ENCODE results near the gene NKTR.

The NKTR gene

DNA sequence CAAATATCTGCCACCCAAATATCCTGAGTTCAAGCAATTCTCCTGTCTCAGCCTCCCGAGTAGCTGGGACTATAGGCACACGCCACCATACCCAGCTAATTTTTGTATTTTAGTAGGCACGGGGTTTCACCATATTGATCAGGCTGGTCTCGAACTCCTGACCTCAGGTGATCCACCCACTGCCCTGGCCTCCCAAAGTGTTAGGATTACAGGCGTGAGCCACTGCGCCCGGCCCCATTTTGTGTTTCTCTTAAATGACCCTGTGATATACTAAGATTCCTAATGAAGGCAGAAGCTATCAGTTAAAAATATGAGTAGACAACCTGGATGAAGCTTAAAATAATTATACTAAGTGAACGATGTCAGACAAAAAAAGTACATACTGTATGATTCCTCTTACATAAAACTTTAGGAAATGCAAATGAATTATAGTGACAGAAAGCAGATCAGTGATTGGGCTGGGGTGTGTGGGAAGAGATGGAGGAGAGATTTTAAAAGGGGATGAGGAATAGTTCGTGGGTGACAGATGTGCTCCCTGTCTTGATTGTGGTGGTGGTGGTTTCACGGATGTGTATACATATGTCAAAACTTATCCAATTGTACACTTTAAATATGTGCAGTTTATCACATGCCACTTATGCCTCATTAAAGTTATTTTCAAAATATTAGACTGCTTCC lies 81.0 kb downstream of the NKTR start:
- no peak for TF ChIP-seq POLR2A (IDR thresholded peaks at IDR 0.05; ENCODE audit: low read length)
- TF ChIP-seq GATA1 (IDR thresholded peaks at IDR 0.05; ENCODE audit: low read depth, low read length): no peak
- no peak for DNase-seq

DNA sequence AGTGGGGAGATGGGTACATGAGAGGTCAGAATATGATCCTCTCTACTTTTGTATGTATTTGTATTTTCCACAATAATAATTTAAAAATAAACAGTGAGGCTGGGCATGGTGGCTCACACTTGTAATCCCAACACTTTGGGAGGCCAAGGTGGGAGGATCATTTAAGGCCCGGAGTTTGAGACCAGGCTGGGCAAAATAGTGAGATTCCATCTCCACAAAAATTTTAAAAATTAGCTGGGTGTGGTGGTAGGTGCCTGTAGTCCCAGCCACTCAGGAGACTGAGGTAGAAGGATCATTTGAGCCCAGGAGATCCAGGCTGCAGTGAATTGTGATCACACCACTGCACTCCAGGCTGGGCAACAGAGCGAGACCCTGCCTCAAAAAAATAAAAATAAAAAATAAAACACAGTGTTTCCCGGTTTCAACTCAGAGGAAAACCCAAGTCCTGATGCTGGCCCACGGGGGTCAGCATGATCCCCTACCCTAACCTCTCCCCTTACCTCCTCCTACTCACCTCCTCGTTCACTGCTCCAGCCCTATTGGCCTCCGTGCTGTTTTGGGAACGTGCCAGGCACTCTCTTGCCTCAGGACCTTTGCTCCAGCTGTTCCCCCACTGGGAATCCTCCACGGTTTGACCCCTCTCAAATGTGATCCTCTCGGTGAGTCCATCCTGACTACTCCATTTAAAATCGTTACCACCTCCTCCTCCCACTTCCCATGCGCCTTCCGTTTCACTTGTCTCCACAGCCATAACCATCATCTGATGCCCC lies 82.0 kb downstream of the NKTR start:
- DNase-seq: no peak
- TF ChIP-seq POLR2A (IDR thresholded peaks at IDR 0.05; ENCODE audit: low read length) (no peak), GATA1 (IDR thresholded peaks at IDR 0.05; ENCODE audit: low read depth, low read length) (no peak)

DNA sequence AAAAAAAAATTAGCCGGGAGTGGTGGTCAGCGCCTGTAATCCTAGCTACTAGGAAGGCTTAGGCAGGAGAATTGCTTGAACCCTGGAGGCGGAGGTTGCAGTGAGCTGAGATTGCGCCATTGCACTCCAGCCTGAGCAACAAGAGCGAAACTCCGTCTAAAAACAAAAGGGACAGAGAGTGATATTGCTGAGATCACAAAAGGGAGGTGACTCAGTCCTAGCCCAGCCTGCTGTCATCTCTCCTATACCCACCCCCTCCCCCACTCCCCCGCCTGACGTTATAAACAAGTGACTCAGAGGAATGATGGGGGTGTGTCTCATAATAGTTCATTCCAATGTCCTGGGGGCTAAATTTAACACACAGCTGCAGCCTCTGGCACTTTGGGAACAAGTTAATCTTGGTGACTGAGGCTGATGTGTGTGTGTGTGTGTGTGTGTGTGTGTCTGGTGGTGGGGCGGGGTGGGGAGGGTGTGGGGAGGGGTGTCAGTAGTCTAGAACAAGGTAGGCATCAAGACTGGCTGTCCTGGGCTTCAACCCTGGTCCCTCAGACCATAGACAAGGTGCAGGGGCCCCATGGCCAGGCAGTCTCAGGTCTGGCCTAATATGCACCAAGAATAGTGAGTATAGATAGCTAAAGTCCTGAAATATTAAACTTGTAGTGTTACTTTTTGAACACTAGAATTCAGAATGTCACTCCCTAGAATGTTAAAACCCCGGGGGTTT lies 83.6 kb downstream of the NKTR start:
- DNase-seq: peak in 1 of 2 experiments; percentile 17
- TF ChIP-seq POLR2A (IDR thresholded peaks at IDR 0.05; ENCODE audit: low read length): no peak

DNA sequence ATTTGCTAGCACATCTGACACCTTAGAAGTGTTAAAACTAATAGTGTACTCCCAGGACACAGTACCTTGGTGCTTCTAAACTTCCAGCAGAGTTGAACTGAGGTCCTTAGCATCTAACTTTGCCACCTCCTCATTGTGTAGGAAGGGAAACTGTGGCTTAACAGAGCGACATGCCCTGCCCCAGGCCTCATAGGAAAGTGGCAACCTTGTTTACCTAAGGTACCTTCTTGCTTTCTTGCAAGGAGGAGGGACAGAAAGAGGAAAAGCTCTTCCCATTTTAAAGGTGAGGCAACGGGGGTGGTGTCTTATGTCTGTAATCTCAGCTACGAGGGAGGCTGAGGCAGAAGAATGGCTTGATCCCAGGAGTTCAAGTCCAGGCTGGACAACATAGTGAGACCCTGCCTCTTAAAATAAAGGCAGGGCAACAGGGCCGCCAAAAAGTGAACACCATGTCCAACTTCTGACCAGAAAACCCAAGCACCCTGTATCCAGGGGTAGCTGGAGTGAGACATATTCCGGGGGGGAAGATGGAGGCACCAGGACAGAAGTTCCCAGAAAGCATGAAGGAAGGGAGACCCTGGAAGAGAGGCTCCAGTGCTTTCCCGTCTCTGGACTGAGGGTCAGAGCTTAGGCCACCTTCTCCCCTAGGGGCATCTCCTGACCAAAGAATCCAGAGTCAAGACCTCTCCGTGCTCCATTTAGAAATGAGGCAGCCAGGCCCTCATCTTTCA lies 84.3 kb downstream of the NKTR start:
- no peak for TF ChIP-seq POLR2A (IDR thresholded peaks at IDR 0.05; ENCODE audit: low read length)
- no peak for TF ChIP-seq GATA1 (IDR thresholded peaks at IDR 0.05; ENCODE audit: low read depth, low read length)

DNA sequence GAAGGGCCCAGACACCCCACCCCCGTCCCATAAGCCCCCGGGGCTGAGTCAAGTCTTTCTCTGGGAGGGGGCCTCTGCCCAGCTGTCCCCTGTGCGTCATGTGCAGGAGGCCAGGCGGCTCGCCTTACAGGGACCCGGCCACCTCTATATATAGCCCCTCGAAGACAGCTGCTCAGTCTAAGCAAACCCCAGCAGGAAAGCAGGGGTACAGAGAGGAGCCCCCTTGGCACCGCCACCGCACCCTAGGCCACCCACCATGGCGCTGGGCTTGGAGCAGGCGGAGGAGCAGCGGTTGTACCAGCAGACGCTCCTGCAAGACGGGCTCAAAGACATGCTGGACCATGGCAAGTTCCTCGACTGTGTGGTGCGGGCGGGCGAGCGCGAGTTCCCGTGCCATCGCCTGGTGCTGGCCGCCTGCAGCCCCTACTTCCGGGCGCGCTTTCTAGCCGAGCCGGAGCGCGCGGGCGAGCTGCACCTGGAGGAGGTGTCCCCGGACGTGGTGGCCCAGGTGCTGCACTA lies 84.9 kb downstream of the NKTR start, which contains the start of gene KLHL40:
KLHL40 (plus strand) TSS at position 175 of the 519 bp plus-strand sequence; CDS start at position 257, 82 bp downstream.
- TF ChIP-seq POLR2A (IDR thresholded peaks at IDR 0.05; ENCODE audit: low read length) (no peak), GATA1 (IDR thresholded peaks at IDR 0.05; ENCODE audit: low read depth, low read length) (no peak)
- no peak for DNase-seq

More for the DNA sequence above, 84.3 kb downstream of the NKTR start:
- DNase-seq: no peak

DNA sequence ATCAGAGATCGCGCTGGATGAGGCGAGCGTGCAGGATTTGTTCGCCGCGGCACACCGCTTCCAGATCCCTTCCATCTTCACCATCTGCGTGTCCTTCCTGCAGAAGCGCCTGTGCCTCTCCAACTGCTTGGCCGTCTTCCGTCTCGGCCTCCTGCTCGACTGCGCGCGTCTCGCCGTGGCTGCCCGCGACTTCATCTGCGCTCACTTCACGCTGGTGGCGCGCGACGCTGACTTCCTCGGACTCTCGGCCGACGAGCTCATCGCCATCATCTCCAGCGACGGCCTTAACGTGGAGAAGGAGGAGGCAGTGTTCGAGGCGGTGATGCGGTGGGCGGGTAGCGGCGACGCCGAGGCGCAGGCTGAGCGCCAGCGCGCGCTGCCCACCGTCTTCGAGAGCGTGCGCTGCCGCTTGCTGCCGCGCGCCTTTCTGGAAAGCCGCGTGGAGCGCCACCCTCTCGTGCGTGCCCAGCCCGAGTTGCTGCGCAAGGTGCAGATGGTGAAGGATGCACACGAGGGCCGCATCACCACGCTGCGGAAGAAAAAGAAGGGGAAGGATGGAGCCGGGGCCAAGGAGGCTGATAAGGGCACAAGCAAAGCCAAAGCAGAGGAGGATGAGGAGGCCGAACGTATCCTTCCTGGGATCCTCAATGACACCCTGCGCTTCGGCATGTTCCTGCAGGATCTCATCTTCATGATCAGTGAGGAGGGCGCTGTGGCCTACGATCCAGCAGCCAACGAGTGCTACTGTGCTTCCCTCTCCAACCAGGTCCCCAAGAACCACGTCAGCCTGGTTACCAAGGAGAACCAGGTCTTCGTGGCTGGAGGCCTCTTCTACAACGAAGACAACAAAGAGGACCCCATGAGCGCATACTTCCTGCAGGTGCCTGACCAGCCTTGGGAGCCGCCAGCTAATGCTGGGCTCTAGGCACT lies 85.7 kb downstream of the NKTR start:
- TF ChIP-seq GATA1 (IDR thresholded peaks at IDR 0.05; ENCODE audit: low read depth, low read length): no peak
- DNase-seq: no peak

DNA sequence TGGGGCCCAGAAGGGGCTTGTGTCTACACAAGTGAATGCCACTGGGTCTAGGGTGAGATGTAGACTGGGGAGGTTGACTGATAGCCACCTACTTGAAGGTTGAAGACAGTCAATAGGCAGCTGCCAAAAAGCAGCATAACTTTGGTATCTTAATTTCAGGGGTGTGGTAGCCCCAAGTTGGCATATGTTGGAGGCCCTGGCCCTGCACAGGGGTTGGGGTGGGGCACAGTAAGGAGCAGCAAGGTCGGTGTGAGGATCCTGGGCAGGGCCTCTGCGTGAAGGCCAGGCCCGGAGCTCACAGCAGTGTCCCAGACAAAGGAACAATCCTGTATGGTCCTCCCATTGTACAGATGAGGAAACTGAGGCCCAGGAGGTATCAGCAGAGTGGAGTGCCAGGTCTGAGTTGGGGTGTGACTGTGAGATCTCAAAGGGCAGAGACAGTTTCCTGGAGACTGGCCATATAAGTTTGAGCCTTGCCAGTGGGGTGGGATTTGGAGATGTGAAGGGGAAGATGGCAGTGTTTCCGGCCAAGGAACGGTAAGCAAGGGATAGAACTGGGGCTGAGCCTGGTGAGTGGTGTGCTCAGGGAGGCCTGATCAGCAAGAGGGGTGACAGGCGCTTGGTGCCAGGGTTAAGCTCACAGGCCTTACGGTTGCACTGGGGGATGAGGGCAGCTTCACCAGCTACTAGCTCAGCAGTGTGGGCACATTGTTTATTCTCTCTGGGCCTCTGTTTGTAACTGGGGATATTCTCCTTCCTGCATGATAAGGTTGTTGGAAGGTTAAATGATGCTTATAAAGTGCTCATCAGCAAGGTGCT lies 86.6 kb downstream of the NKTR start:
- DNase-seq: no peak
- TF ChIP-seq GATA1 (IDR thresholded peaks at IDR 0.05; ENCODE audit: low read depth, low read length) (no peak), POLR2A (IDR thresholded peaks at IDR 0.05; ENCODE audit: low read length) (no peak)

DNA sequence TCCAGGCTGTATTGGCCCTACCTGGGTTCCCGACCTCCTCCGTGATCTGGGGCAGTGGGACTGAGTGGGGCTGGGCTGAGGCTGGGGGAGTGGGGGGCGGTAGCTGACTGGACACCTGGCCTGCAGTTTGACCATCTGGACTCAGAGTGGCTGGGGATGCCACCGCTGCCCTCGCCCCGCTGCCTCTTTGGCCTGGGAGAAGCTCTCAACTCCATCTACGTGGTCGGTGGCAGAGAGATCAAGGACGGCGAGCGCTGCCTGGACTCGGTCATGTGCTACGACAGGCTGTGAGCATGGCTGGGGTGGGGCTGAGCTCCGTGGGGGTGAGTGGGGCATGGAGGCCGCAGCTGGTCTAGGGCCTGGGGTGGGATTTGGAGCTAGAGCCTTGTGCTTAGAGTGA lies 87.5 kb downstream of the NKTR start:
- no peak for TF ChIP-seq GATA1 (IDR thresholded peaks at IDR 0.05; ENCODE audit: low read depth, low read length)
- TF ChIP-seq POLR2A (IDR thresholded peaks at IDR 0.05; ENCODE audit: low read length): no peak
- DNase-seq: no peak

DNA sequence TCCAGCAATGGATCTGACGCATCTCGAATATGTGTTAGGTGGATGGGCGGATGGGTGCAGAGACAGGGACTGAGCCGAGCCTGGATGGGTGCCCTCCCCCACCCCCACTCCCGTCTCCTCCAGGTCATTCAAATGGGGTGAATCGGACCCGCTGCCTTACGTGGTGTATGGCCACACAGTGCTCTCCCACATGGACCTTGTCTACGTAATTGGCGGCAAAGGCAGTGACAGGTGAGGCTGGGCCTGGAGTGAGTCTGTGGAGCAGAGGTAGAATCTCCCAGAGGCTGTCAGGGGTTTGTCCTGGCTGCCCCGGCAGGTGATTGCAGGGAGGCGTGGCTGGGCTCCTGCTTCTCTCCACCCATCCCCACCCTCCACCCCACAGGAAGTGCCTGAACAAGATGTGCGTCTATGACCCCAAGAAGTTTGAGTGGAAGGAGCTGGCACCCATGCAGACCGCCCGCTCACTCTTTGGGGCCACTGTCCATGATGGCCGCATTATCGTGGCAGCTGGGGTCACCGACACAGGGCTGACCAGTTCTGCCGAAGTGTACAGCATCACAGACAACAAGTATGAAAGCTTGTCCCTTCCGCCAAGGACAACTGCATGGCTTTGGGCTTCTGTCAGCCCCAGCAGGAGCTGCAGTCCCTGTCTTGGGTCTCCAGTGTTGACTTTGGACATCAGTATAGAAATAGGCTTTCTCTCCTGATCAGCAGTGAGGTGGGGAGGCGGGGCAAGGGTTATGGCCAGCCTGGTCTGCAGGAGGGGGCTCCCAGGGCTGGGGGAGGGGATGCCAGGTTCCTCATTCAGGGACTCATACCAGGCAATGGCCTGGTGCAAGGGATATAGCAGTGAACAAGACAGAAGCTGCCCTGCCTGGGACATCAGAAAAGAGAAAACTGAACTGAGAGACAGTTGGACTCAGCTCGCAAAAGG lies 88.3 kb downstream of the NKTR start:
- DNase-seq: no peak
- TF ChIP-seq POLR2A (IDR thresholded peaks at IDR 0.05; ENCODE audit: low read length) (no peak), GATA1 (IDR thresholded peaks at IDR 0.05; ENCODE audit: low read depth, low read length) (no peak)

DNA sequence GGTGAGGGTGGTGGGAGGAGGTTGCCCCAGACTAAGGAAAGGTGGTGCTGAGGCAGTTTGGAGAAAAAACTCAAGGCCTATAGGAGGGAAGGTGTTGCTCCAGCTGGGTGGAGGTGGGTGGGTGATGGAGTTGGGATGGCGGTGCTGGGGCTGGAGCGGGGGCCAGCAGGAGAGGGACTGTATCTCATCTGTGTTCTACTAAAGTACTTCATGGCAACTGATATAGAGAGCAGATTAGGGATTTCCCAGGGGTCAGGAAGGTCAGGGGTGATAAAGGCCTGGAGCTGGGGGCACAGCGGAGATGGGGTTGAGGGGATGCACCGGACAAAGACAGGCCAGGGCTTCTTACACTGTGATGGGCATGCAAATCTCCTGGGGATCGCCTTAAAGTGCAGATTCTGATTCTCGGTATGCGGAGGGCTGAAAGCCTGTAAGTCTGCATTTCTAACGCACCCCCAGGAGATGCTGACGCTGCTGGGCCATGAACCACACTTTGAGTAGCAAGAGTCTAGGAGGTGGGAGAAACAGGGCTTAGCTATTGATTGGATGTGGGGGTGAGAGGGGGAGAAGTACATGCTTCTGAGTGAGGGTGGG lies 89.0 kb downstream of the NKTR start:
- DNase-seq: no peak
- TF ChIP-seq GATA1 (IDR thresholded peaks at IDR 0.05; ENCODE audit: low read depth, low read length) (no peak), POLR2A (IDR thresholded peaks at IDR 0.05; ENCODE audit: low read length) (no peak)

DNA sequence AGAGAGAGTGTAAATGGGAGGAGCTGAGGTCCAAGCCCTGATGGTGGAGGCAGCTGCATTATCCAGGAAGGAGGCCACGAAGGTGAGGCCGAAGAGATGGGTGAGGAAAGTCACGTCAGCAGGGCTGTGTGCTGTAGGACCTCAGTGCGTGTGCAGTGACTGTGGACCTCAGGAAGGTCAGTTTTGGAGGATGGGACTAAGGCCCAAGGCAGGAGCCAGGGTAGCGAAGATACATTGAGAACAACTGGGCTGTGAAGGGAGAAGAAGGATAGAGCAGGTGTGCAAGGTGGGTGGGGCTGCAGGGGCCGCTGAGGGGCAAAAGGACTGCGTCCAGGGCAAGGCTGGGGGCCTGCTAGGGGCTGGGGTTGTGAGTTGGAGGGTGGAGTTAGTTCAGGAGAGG lies 89.7 kb downstream of the NKTR start:
- DNase-seq: no peak
- TF ChIP-seq GATA1 (IDR thresholded peaks at IDR 0.05; ENCODE audit: low read depth, low read length): no peak
- TF ChIP-seq POLR2A (IDR thresholded peaks at IDR 0.05; ENCODE audit: low read length): no peak

All from erythroblast (primary cell).